Measurements from ENCODE around the gene MYH13.

MYH13 gene

GRCh38 chr17:10370016-10370608 lies 2.7 kb downstream of the MYH13 start:
- DNase-seq (ENCODE audit: low spot score): no peak
- no peak for TF ChIP-seq CTCF (IDR thresholded peaks at IDR 0.05; ENCODE audit: extremely low read depth, missing control alignments)

GRCh38 chr17:10369239-10369638 lies 3.6 kb downstream of the MYH13 start:
- DNase-seq (ENCODE audit: low spot score): no peak
- no peak for TF ChIP-seq CTCF (IDR thresholded peaks at IDR 0.05; ENCODE audit: extremely low read depth, missing control alignments)

- DNase-seq (ENCODE audit: low spot score): no peak
- TF ChIP-seq CTCF (IDR thresholded peaks at IDR 0.05; ENCODE audit: extremely low read depth, missing control alignments): no peak
Observed at GRCh38 chr17:10368561-10368960, 4.2 kb downstream of the MYH13 start.

GRCh38 chr17:10360578-10360977 lies 12.2 kb downstream of the MYH13 start:
- DNase-seq (ENCODE audit: low spot score): no peak

GRCh38 chr17:10357768-10358167 lies 15.0 kb downstream of the MYH13 start:
- peak; percentile 37 for TF ChIP-seq CTCF (IDR thresholded peaks at IDR 0.05; ENCODE audit: extremely low read depth, missing control alignments)
- peak; percentile 40 for DNase-seq (ENCODE audit: low spot score)

More at GRCh38 chr17:10360578-10360977, 12.2 kb downstream of the MYH13 start:
- no peak for TF ChIP-seq CTCF (IDR thresholded peaks at IDR 0.05; ENCODE audit: extremely low read depth, missing control alignments)

GRCh38 chr17:10354651-10355050 lies 18.2 kb downstream of the MYH13 start:
- no peak for TF ChIP-seq CTCF (IDR thresholded peaks at IDR 0.05; ENCODE audit: extremely low read depth, missing control alignments)
- no peak for DNase-seq (ENCODE audit: low spot score)

GRCh38 chr17:10352893-10353292 lies 19.9 kb downstream of the MYH13 start:
- no peak for DNase-seq (ENCODE audit: low spot score)
- no peak for TF ChIP-seq CTCF (IDR thresholded peaks at IDR 0.05; ENCODE audit: extremely low read depth, missing control alignments)

Data from GM20000 (cell line).